A549 treated with CORT108297 at 1 μM for 4 hours (cell line): ENCODE results near the gene LVRN. TPM values are rescaled to one million over a fixed set of nuclear protein-coding genes. Genes with fewer than 3 reads are reported as not detected.

Experiments used
- total RNA-seq: library from RNA; stranded (reverse); fragments of 200-300 nt; extraction: Qiagen RNA extraction; gene quantifications from 5 replicates; pipeline ENCODE4 v1.2.3, GENCODE V29; 2022

The LVRN gene
- total RNA-seq: 0.06 to 0.29 TPM (median 0.19 TPM) in 4 of 5 replicates, not detected in the other

DNA sequence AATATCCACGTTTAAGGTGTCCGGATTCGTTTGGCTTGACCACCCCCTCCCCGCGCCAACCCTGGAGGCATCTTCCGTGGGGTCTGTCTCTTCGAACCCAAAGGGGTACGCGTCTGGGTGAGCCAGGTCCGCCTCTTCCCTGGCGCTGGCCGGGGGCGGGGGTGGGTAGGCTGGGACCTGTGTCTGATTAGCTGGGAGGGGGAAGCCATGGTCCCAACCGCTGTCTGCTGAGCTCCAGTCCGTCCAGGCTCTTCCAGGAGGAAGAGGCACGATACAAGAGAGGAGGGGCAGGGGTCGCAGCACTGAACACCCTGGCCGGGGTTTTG lies at the start of gene LVRN:
TSS of gene LVRN (plus strand) at position 237 of the 326 bp plus-strand sequence. CDS start 143 bp downstream, outside the sequence.

DNA sequence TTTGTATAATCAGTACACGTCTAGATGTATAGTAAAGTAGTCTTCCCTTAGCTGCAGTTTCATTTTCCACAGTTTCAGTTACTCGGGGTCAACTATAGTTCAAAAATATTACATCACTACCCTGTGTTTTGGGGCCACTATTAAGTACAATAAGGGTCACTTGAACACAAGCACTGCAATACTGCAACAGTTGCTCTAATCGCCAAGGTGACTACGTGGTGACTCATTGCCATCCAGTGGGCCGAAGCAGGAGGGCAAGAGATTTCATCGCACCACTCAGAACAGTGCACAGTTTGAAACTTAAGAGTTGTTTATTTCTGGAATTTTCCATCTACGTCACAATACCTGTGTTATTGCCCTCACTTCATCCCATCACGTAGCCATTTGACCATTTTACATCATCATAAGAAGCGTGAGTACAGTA lies 69.8 kb downstream of the LVRN start, which contains the start of gene ARL14EPL:
TSS of gene ARL14EPL (plus strand) at position 379 of the 424 bp plus-strand sequence. CDS start 18,994 bp downstream, outside the sequence.

Other genes starting within 250 kb of the LVRN start
- gene CDO1, start 145.8 kb upstream of the LVRN start, total RNA-seq: 0.08 TPM in 1 of 5 replicates, not detected in the others
- 47.9 to 52.1 TPM (median 50.3 TPM) in 5 replicates for gene ATG12, start 120.9 kb upstream of the LVRN start, total RNA-seq
- 70.0 to 85.9 TPM (median 77.7 TPM) in 5 replicates for gene AP3S1, start 120.5 kb upstream of the LVRN start, total RNA-seq
- gene ARL14EPL, start 70.0 kb downstream of the LVRN start, total RNA-seq: 0.07 to 0.43 TPM (median 0.14 TPM) in 5 replicates
- gene COMMD10, start 122.5 kb downstream of the LVRN start, total RNA-seq: 36.6 to 38.3 TPM (median 36.8 TPM) in 5 replicates